Upper lobe of left lung (tissue), 4 donors: ENCODE results near the gene XRCC5.

Experiments
- POLR2A ChIP-seq, 4 donors: fragments of 450-650 bp; IDR thresholded peaks; one replicate each; pipeline ENCODE4 v1.5.1; 2016 to 2017; ENCODE audit warnings: antibody characterized with exemption in 4 of 4, mild to moderate bottlenecking in 2 of 4
- TF ChIP-seq, protein P1 (sequence below), 6 experiments: fragments of 450-650 bp in 4 of 6; fragments of 200-600 bp in 2 of 6; sonication (generic) in 2 of 6; IDR thresholded peaks; one replicate each; pipeline ENCODE4 v1.5.1; 2016 to 2019; ENCODE audit warnings: antibody characterized with exemption in 6 of 6

DNA sequence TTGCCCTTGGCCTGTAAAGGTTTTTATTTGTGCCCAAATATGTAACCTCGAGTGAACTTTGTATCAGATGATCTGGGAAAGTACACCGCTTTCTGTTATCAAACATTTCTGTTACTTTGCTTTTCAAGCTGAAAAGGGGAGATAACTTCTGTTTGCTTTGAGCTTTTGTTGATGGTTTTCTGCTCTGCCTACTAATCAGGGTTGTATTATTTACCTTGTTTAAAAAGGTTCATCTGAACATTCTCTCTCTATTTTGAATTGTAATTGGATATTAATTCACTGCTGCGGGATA, 79.4 kb downstream of the XRCC5 start:
- TF ChIP-seq, protein P1, sequence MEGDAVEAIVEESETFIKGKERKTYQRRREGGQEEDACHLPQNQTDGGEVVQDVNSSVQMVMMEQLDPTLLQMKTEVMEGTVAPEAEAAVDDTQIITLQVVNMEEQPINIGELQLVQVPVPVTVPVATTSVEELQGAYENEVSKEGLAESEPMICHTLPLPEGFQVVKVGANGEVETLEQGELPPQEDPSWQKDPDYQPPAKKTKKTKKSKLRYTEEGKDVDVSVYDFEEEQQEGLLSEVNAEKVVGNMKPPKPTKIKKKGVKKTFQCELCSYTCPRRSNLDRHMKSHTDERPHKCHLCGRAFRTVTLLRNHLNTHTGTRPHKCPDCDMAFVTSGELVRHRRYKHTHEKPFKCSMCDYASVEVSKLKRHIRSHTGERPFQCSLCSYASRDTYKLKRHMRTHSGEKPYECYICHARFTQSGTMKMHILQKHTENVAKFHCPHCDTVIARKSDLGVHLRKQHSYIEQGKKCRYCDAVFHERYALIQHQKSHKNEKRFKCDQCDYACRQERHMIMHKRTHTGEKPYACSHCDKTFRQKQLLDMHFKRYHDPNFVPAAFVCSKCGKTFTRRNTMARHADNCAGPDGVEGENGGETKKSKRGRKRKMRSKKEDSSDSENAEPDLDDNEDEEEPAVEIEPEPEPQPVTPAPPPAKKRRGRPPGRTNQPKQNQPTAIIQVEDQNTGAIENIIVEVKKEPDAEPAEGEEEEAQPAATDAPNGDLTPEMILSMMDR (IDR thresholded peaks at IDR 0.05): no peak
- no peak for TF ChIP-seq POLR2A (IDR thresholded peaks at IDR 0.05)
